GM23338 (cell line): ENCODE data around the gene LMAN1L. TPM values are rescaled to one million over a fixed set of nuclear protein-coding genes. Genes with fewer than 3 reads are reported as not detected.

Experiments used
- ATAC-seq: fragments of 200-7000 bp; cut with Tn5 transposase; 3 replicates; pipeline ENCODE4 v1.9.1; 2020
- DNase-seq: peaks from one replicate; pipeline ENCODE4 v3.0.0-alpha.2; 2015; ENCODE audit warnings: low spot score
- H2AFZ ChIP-seq: fragments of 200-600 bp; sonication (generic); 2 replicates; pipeline ENCODE4 v1.8.0; 2016; ENCODE audit warnings: antibody characterized with exemption, mild to moderate bottlenecking, moderate library complexity
- H3F3A ChIP-seq: fragments of 200-600 bp; sonication (generic); replicated peaks from 2 replicates; pipeline ENCODE4 v1.8.0; 2017; ENCODE audit warnings: antibody characterized with exemption, mixed run types, low read depth
- H3K27ac ChIP-seq: fragments of 200-600 bp; sonication (generic); 2 replicates; pipeline ENCODE4 v1.6.1; 2016; ENCODE audit warnings: low read depth
- H3K27me3 ChIP-seq: fragments of 200-600 bp; sonication (generic); 2 replicates; pipeline ENCODE4 v1.8.0; 2016; ENCODE audit warnings: mild to moderate bottlenecking, mixed run types, moderate library complexity; ENCODE audit not compliant: insufficient read depth
- H3K36me3 ChIP-seq: fragments of 200-600 bp; sonication (generic); 2 replicates; pipeline ENCODE4 v1.8.0; 2016; ENCODE audit warnings: mild to moderate bottlenecking; ENCODE audit not compliant: insufficient read depth
- H3K4me1 ChIP-seq: fragments of 200-600 bp; sonication (generic); 2 replicates; pipeline ENCODE4 v1.8.0; 2016; ENCODE audit warnings: mild to moderate bottlenecking, moderate library complexity; ENCODE audit not compliant: insufficient read depth
- H3K4me2 ChIP-seq: fragments of 200-600 bp; sonication (generic); 2 replicates; pipeline ENCODE4 v1.7.1; 2017; ENCODE audit warnings: mixed run types
- H3K4me3 ChIP-seq: fragments of 200-600 bp; sonication (generic); 2 replicates; pipeline ENCODE4 v1.6.1; 2016; ENCODE audit warnings: mixed run types
- H3K79me2 ChIP-seq: fragments of 200-600 bp; sonication (generic); replicated peaks from 2 replicates; pipeline ENCODE4 v1.8.0; 2017; ENCODE audit warnings: mild to moderate bottlenecking; ENCODE audit not compliant: insufficient read depth
- H3K9me2 ChIP-seq: fragments of 200-600 bp; sonication (generic); 2 replicates; pipeline ENCODE4 v1.8.0; 2017; ENCODE audit not compliant: insufficient read depth
- H4K20me1 ChIP-seq: fragments of 200-600 bp; sonication (generic); replicated peaks from 2 replicates; pipeline ENCODE4 v1.8.0; 2017; ENCODE audit warnings: mild to moderate bottlenecking; ENCODE audit not compliant: insufficient read depth
- H3K27ac Mint-ChIP-seq: 2 replicates; pipeline ENCODE4 v1.8.0; 2020; ENCODE audit warnings: inconsistent platforms, mild to moderate bottlenecking, moderate library complexity, mixed read lengths
- H3K27me3 Mint-ChIP-seq: 3 replicates; pipeline ENCODE4 v1.8.0; 2022; ENCODE audit warnings: low read depth, mild to moderate bottlenecking, moderate library complexity, mixed read lengths, inconsistent platforms; ENCODE audit not compliant: insufficient read depth, poor library complexity
- H3K36me3 Mint-ChIP-seq: 3 replicates; pipeline ENCODE4 v1.8.0; 2021; ENCODE audit warnings: low read depth, mild to moderate bottlenecking, inconsistent platforms, moderate library complexity, mixed read lengths
- H3K4me1 Mint-ChIP-seq: 3 replicates; pipeline ENCODE4 v1.8.0; 2020; ENCODE audit warnings: mild to moderate bottlenecking, inconsistent platforms, mixed read lengths
- H3K4me3 Mint-ChIP-seq: 3 replicates; pipeline ENCODE4 v1.8.0; 2021; ENCODE audit warnings: moderate library complexity, mild to moderate bottlenecking, inconsistent platforms, mixed read lengths
- H3K9me3 Mint-ChIP-seq: 3 replicates; pipeline ENCODE4 v1.8.0; 2020; ENCODE audit warnings: moderate library complexity, mild to moderate bottlenecking, inconsistent platforms, mixed read lengths
- CREB1 ChIP-seq: fragments of 250-450 bp; sonication (Bioruptor Pico); IDR thresholded peaks from 2 replicates; pipeline ENCODE4 v1.5.0; 2020; ENCODE audit warnings: low read depth, mild to moderate bottlenecking, moderate library complexity
- CTCF ChIP-seq, 2 experiments: fragments of 200-600 bp in 1 of 2; sonication (generic) in 1 of 2; conservative IDR thresholded peaks; 2 replicates each; pipeline versions ENCODE4 v1.5.1 to v1.6.1; 2016 to 2017; ENCODE audit warnings: antibody characterized with exemption in 2 of 2, low read depth in 2 of 2, mild to moderate bottlenecking in 2 of 2, moderate library complexity in 1 of 2
- ETS1 ChIP-seq: IDR thresholded peaks from 2 replicates; pipeline ENCODE4 v1.6.1; 2016; ENCODE audit warnings: antibody characterized with exemption
- EZH2 ChIP-seq: fragments of 200-600 bp; sonication (generic); IDR thresholded peaks from one replicate; pipeline ENCODE4 v1.8.0; 2017; ENCODE audit warnings: antibody characterized with exemption, mild to moderate bottlenecking, low read depth; ENCODE audit not compliant: unreplicated experiment
- EZH2phosphoT487 ChIP-seq: fragments of 200-600 bp; sonication (generic); IDR thresholded peaks from one replicate; pipeline ENCODE4 v1.8.1; 2018; ENCODE audit warnings: antibody characterized with exemption; ENCODE audit not compliant: unreplicated experiment
- JUNB ChIP-seq: IDR thresholded peaks from one replicate; pipeline ENCODE4 v1.6.1; 2016; ENCODE audit warnings: antibody characterized with exemption; ENCODE audit not compliant: unreplicated experiment
- NANOG ChIP-seq: IDR thresholded peaks from 2 replicates; pipeline ENCODE4 v1.6.1; 2016; ENCODE audit warnings: antibody characterized with exemption, borderline replicate concordance
- POLR2AphosphoS5 ChIP-seq: IDR thresholded peaks from 2 replicates; pipeline ENCODE4 v1.6.1; 2016; ENCODE audit warnings: antibody characterized with exemption, low read depth
- STAT1 ChIP-seq: IDR thresholded peaks from one replicate; pipeline ENCODE4 v1.6.1; 2016; ENCODE audit warnings: antibody characterized with exemption; ENCODE audit not compliant: unreplicated experiment
- ZNF114 ChIP-seq: fragments of 250-450 bp; sonication (Bioruptor Pico); IDR thresholded peaks from 2 replicates; pipeline ENCODE4 v1.5.0; 2020; ENCODE audit warnings: mild to moderate bottlenecking, moderate library complexity
- ZNF331 ChIP-seq: fragments of 250-450 bp; sonication (Bioruptor Pico); IDR thresholded peaks from 2 replicates; pipeline ENCODE4 v1.5.0; 2020; ENCODE audit warnings: low read depth, mild to moderate bottlenecking, moderate library complexity
- polyA plus RNA-seq: library from polyadenylated mRNA; unstranded; fragments of >200 nt; fragmentation: Nextera tagmentation; extraction: Ambion mirVana; gene quantifications from 2 replicates; pipeline ENCODE4 v1.2.1, GENCODE V29; 2016
- total RNA-seq: library from RNA; depleted of rRNA; stranded (reverse); fragments of >200 nt; shearing (Covaris generic); gene quantifications from 2 replicates; pipeline ENCODE4 v1.2.3, GENCODE V29; 2014
- TF ChIP-seq, protein P1 (sequence below): fragments of 250-450 bp; sonication (Bioruptor Pico); IDR thresholded peaks from 2 replicates; pipeline ENCODE4 v1.5.0; 2020; ENCODE audit warnings: mild to moderate bottlenecking, moderate library complexity
- TF ChIP-seq, protein P2 (sequence below): IDR thresholded peaks from one replicate; pipeline ENCODE4 v1.6.1; 2018; ENCODE audit warnings: antibody characterized with exemption; ENCODE audit not compliant: unreplicated experiment

LMAN1L gene
- total and polyA plus RNA-seq, 2 experiments from 2014 or later = not detected

GRCh38 chr15:74794248-74794969 lies 18.2 kb upstream of the LMAN1L start:
- no peak overlapping the region for H3K4me3 Mint-ChIP-seq
- Histone ChIP-seq H3K4me3 (no peak overlapping the region), H3F3A (no peaks in the 10 kb centered on the region), H3K27me3 (no peaks in the 10 kb centered on the region), H3K27ac (no peak overlapping the region), H3K79me2 (peaks cover 16% of the 10 kb centered on the region), H2AFZ (no peak overlapping the region), H4K20me1 (peaks cover 29% of the 10 kb centered on the region), H3K9me2 (no peaks in the 10 kb centered on the region), H3K36me3 (no peaks in the 10 kb centered on the region), H3K4me1 (peaks cover 5% of the 10 kb centered on the region), H3K4me2 (no peak overlapping the region)
- H3K36me3 Mint-ChIP-seq = no peaks in the 10 kb centered on the region
- H3K4me1 Mint-ChIP-seq = peaks cover 11% of the 10 kb centered on the region
- H3K27me3 Mint-ChIP-seq = peaks cover 16% of the 10 kb centered on the region
- H3K27ac Mint-ChIP-seq = no peak overlapping the region
- H3K9me3 Mint-ChIP-seq = no peaks in the 10 kb centered on the region
- TF ChIP-seq POLR2AphosphoS5 = no peak
- no peak for TF ChIP-seq STAT1
- no peak for TF ChIP-seq CREB1
- no peak for TF ChIP-seq NANOG
- no peak for TF ChIP-seq CTCF (conservative IDR thresholded peaks at IDR 0.05; ENCODE audit: low read depth in 2 of 2)
- no peak for TF ChIP-seq ZNF331 (CRISPR knock-in tag)
- no peak for TF ChIP-seq EZH2
- TF ChIP-seq EZH2phosphoT487 = no peak
- TF ChIP-seq, protein P1, sequence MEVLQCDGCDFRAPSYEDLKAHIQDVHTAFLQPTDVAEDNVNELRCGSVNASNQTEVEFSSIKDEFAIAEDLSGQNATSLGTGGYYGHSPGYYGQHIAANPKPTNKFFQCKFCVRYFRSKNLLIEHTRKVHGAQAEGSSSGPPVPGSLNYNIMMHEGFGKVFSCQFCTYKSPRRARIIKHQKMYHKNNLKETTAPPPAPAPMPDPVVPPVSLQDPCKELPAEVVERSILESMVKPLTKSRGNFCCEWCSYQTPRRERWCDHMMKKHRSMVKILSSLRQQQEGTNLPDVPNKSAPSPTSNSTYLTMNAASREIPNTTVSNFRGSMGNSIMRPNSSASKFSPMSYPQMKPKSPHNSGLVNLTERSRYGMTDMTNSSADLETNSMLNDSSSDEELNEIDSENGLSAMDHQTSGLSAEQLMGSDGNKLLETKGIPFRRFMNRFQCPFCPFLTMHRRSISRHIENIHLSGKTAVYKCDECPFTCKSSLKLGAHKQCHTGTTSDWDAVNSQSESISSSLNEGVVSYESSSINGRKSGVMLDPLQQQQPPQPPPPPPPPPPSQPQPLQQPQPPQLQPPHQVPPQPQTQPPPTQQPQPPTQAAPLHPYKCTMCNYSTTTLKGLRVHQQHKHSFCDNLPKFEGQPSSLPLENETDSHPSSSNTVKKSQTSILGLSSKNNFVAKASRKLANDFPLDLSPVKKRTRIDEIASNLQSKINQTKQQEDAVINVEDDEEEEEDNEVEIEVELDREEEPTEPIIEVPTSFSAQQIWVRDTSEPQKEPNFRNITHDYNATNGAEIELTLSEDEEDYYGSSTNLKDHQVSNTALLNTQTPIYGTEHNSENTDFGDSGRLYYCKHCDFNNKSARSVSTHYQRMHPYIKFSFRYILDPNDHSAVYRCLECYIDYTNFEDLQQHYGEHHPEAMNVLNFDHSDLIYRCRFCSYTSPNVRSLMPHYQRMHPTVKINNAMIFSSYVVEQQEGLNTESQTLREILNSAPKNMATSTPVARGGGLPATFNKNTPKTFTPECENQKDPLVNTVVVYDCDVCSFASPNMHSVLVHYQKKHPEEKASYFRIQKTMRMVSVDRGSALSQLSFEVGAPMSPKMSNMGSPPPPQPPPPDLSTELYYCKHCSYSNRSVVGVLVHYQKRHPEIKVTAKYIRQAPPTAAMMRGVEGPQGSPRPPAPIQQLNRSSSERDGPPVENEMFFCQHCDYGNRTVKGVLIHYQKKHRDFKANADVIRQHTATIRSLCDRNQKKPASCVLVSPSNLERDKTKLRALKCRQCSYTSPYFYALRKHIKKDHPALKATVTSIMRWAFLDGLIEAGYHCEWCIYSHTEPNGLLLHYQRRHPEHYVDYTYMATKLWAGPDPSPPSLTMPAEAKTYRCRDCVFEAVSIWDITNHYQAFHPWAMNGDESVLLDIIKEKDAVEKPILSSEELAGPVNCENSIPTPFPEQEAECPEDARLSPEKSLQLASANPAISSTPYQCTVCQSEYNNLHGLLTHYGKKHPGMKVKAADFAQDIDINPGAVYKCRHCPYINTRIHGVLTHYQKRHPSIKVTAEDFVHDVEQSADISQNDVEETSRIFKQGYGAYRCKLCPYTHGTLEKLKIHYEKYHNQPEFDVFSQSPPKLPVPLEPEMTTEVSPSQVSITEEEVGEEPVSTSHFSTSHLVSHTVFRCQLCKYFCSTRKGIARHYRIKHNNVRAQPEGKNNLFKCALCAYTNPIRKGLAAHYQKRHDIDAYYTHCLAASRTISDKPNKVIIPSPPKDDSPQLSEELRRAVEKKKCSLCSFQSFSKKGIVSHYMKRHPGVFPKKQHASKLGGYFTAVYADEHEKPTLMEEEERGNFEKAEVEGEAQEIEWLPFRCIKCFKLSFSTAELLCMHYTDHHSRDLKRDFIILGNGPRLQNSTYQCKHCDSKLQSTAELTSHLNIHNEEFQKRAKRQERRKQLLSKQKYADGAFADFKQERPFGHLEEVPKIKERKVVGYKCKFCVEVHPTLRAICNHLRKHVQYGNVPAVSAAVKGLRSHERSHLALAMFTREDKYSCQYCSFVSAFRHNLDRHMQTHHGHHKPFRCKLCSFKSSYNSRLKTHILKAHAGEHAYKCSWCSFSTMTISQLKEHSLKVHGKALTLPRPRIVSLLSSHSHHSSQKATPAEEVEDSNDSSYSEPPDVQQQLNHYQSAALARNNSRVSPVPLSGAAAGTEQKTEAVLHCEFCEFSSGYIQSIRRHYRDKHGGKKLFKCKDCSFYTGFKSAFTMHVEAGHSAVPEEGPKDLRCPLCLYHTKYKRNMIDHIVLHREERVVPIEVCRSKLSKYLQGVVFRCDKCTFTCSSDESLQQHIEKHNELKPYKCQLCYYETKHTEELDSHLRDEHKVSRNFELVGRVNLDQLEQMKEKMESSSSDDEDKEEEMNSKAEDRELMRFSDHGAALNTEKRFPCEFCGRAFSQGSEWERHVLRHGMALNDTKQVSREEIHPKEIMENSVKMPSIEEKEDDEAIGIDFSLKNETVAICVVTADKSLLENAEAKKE (CRISPR knock-in tag) = no peak
- TF ChIP-seq JUNB = no peak
- TF ChIP-seq, protein P2, sequence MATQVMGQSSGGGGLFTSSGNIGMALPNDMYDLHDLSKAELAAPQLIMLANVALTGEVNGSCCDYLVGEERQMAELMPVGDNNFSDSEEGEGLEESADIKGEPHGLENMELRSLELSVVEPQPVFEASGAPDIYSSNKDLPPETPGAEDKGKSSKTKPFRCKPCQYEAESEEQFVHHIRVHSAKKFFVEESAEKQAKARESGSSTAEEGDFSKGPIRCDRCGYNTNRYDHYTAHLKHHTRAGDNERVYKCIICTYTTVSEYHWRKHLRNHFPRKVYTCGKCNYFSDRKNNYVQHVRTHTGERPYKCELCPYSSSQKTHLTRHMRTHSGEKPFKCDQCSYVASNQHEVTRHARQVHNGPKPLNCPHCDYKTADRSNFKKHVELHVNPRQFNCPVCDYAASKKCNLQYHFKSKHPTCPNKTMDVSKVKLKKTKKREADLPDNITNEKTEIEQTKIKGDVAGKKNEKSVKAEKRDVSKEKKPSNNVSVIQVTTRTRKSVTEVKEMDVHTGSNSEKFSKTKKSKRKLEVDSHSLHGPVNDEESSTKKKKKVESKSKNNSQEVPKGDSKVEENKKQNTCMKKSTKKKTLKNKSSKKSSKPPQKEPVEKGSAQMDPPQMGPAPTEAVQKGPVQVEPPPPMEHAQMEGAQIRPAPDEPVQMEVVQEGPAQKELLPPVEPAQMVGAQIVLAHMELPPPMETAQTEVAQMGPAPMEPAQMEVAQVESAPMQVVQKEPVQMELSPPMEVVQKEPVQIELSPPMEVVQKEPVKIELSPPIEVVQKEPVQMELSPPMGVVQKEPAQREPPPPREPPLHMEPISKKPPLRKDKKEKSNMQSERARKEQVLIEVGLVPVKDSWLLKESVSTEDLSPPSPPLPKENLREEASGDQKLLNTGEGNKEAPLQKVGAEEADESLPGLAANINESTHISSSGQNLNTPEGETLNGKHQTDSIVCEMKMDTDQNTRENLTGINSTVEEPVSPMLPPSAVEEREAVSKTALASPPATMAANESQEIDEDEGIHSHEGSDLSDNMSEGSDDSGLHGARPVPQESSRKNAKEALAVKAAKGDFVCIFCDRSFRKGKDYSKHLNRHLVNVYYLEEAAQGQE = no peak
- TF ChIP-seq ZNF114 (CRISPR knock-in tag) = no peak
- TF ChIP-seq ETS1 = no peak
- DNase-seq (no peak), ATAC-seq (no peak)
